Measurements from ENCODE around the gene ALPL. TPM values are rescaled to one million over a fixed set of nuclear protein-coding genes. Genes with fewer than 3 reads are reported as not detected.

ALPL gene
- total and polyA plus RNA-seq, 9 of the 15 experiments (the other 6 are each of a cell fraction or from before 2014, with no cell fraction given) = 0.04 to 0.38 (median 0.18) TPM; not detected in 4

DNA sequence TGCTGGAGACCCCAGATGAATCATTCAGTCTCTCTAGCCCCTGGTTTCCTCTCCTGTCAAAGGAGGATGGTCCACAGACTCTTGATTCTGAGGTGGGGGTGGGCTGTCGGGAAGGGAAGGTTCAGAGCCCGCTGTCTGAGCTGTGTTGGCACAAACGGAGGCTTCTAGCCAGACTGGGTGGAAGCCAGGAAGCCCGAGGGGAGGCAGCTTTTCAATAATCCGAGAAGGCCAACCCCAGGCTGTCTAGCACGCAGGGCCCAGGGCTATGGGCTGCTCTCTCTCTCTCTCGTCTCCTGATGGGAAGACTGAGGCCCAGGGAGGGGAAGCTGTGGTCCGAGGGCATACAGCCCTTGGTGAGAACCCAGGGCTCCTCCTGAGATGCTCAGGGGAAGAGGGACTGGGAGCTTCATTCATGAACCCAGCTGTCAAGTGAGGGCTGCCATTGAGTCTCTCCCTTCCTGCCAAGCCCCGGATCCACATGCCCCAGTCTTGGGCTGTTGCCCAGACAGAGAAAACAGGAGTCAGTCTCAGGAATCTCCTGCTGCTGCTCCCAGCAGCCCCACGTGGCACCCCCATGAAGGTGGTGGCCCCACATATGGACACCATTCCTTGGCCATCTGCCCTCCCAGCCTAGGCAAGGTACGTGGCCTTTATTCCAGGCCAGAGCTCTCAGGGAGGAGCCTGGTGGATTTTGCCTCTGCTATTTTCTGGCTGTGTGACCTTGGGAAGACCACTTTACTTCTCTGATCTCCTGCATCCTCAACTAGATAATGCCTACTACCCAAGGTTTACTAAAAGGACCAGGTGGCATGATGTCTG, 115.6 kb downstream of the ALPL start (continued):
- TF ChIP-seq RAD21 (CRISPR knock-in tag; conservative IDR thresholded peaks at IDR 0.05 in 1 of 2, IDR thresholded peaks at IDR 0.05 in 1 of 2) (no peak), HDAC8 (tag; IDR thresholded peaks at IDR 0.05) (no peak), RCOR1 (IDR thresholded peaks at IDR 0.05; ENCODE audit: borderline replicate concordance in 1 of 2, low read depth in 2 of 2, low read length in 2 of 2) (0 out of 4 replicates have a peak, but pooled peaks of 1 of the 2 experiments have one; percentile 13), ZNF780A (CRISPR knock-in tag; IDR thresholded peaks at IDR 0.05) (no peak), ZNF551 (CRISPR knock-in tag; IDR thresholded peaks at IDR 0.05) (no peak), BMI1 (IDR thresholded peaks at IDR 0.05; ENCODE audit: low read length) (no peak), ZNF766 (CRISPR knock-in tag; conservative IDR thresholded peaks at IDR 0.05) (no peak)

DNA sequence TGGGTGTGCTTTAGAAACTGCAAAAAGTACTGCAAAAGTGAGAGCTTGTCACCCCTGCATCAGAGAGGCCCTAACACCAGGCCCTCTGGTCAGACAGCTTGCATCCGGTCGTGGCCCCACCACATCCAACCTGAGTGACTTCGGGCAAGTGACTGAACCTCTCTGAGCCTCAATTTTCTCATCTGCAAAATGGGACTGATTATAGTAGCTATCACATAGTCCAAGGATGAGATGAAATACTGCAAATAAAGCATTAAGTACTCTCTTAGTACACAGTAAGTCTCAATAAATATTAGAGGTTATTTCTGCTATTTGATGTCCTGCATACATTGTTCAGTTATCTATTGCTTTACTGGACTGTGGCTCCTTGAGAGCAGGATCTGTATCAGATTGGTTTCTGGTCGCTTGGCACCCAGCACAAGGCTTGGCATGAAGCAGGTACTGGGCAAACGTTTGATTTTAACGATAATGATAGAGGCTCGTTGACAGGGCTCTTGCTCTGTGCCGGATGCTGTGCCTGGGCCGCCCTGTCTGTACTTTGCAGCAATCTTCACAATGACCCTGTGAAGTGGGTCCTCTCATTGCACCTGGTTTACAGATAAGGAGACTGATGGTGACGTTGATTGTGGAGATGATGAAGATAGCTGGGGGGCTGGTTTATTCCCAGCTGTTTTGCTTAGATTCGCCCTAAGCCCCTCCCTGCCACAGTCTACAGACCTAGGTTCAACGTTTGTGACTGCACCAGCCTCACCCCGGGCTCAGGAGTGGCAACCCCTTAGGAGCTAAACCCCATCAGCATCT, 116.4 kb downstream of the ALPL start:
- in situ Hi-C loops (cut with MboI) (no loop called here), intact Hi-C loops (cut with micrococcal nuclease) (no loop called here)
- 68% methylated on average over 13 of the region's 13 CpGs for WGBS (ENCODE audit: insufficient coverage, low coverage, missing lambda C conversion rate)
- Histone ChIP-seq H3K4me2 (ENCODE audit: insufficient read depth, low read length) (no peak overlapping the region), H3K9ac (ENCODE audit: insufficient read depth in 1 of 2, low read depth in 2 of 2, low read length in 2 of 2) (no peak overlapping the region; a peak in 1 of 4 replicates), H2AFZ (ENCODE audit: low read depth, low read length) (no peak overlapping the region), H3K79me2 (ENCODE audit: control insufficient read depth, insufficient read depth, low read length) (peaks cover 16% of the 10 kb centered on the region), H3K27me3 (ENCODE audit: control insufficient read depth in 2 of 2, insufficient read depth in 2 of 2, low read length in 2 of 2) (no peaks in the 10 kb centered on the region), H3K36me3 (ENCODE audit: control insufficient read depth, insufficient read depth, low read length) (peaks cover 29% of the 10 kb centered on the region), H3K27ac (ENCODE audit: extremely low read depth, low read depth, low read length) (no peak overlapping the region), H3K4me3 (no peak overlapping the region), H3K9me3 (replicated peaks; ENCODE audit: control insufficient read depth, insufficient read depth, low read depth, low read length) (no peaks in the 10 kb centered on the region), H3K4me1 (replicated peaks in 1 of 2; ENCODE audit: control insufficient read depth in 2 of 2, insufficient read depth in 2 of 2, low read length in 2 of 2) (peaks cover 15 to 45% of the 10 kb centered on the region in 2 experiments), H3K9me1 (ENCODE audit: control insufficient read depth, insufficient read depth, low read length) (no peaks in the 10 kb centered on the region), H4K20me1 (replicated peaks; ENCODE audit: control insufficient read depth, insufficient read depth, low read length) (no peaks in the 10 kb centered on the region)
- BruUV-seq (replicated peaks) = no TSS peak
- FAIRE-seq (no peak), DNase-seq (ENCODE audit: extremely low read depth in 1 of 4, low spot score in 3 of 4) (no peak), ATAC-seq (no peak)
- ChIA-PET POLR2A (interaction anchor here (0.6 to 1.3 kb wide), 5 partner anchors 9 to 611 kb away, joined by 3 to 4 read pairs (median 3); no protein-coding TSS in a partner anchor), CTCF (ENCODE audit: low intra/inter-chr PET ratio) (no interaction called here)
- TF ChIP-seq ZNF311 (CRISPR knock-in tag; IDR thresholded peaks at IDR 0.05) (no peak), RBM25 (IDR thresholded peaks at IDR 0.05; ENCODE audit: low read depth, low read length, severe bottlenecking) (peak; percentile 90), TRIM24 (IDR thresholded peaks at IDR 0.05) (no peak), KHSRP (IDR thresholded peaks at IDR 0.05) (no peak), ZC3H4 (CRISPR knock-in tag; IDR thresholded peaks at IDR 0.05; ENCODE audit: borderline replicate concordance) (no peak), SMARCA5 (IDR thresholded peaks at IDR 0.05) (peak; percentile 90), STAT5B (CRISPR knock-in tag; IDR thresholded peaks at IDR 0.05) (no peak)
